WERI-Rb-1 (cell line): Measurements from ENCODE around the gene TOX2.

Experiments used
- DNase-seq: peaks from one replicate; pipeline ENCODE4 v3.0.0-alpha.2; 2020
- H3K27ac ChIP-seq: fragments of 250-450 bp; sonication (Bioruptor Pico); 2 replicates; pipeline ENCODE4 v1.5.1; 2020; ENCODE audit warnings: mild to moderate bottlenecking, moderate library complexity
- H3K27me3 ChIP-seq: fragments of 250-450 bp; sonication (Bioruptor Pico); 2 replicates; pipeline ENCODE4 v1.5.1; 2021; ENCODE audit warnings: mild to moderate bottlenecking, low read depth, moderate library complexity; ENCODE audit not compliant: insufficient read depth, severe bottlenecking
- H3K36me3 ChIP-seq: fragments of 250-450 bp; sonication (Bioruptor Pico); 2 replicates; pipeline ENCODE4 v1.5.1; 2020; ENCODE audit warnings: mild to moderate bottlenecking, moderate library complexity
- H3K4me3 ChIP-seq: 2 replicates; pipeline ENCODE4 v1.5.1; 2011; ENCODE audit warnings: low read depth, mild to moderate bottlenecking, control low read depth, low read length
- H3K9me3 ChIP-seq: fragments of 250-450 bp; sonication (Bioruptor Pico); 2 replicates; pipeline ENCODE4 v1.5.1; 2021; ENCODE audit warnings: mild to moderate bottlenecking, moderate library complexity; ENCODE audit not compliant: severe bottlenecking
- CTCF ChIP-seq: IDR thresholded peaks from 2 replicates; pipeline ENCODE4 v1.5.1; 2011; ENCODE audit warnings: low read depth, mild to moderate bottlenecking, control low read depth, inconsistent platforms, low read length

Gene TOX2

GRCh38 chr20:44050925-44051660, 136.4 kb downstream of the TOX2 start:
- H3K4me3 ChIP-seq = no peak overlapping the region
- H3K9me3 ChIP-seq = no peaks in the 10 kb centered on the region
- DNase-seq = no peak
- no peaks in the 10 kb centered on the region for H3K36me3 ChIP-seq
- TF ChIP-seq CTCF = no peak
- H3K27me3 ChIP-seq = peaks cover 65% of the 10 kb centered on the region
- H3K27ac ChIP-seq = no peak overlapping the region

- H3K27ac ChIP-seq = no peak overlapping the region
- no peak for DNase-seq
- H3K9me3 ChIP-seq = no peaks in the 10 kb centered on the region
- no peak overlapping the region for H3K4me3 ChIP-seq
- TF ChIP-seq CTCF = no peak
- no peaks in the 10 kb centered on the region for H3K36me3 ChIP-seq
- H3K27me3 ChIP-seq = peaks cover 69% of the 10 kb centered on the region
Observed at GRCh38 chr20:44051661-44052000, 137.0 kb downstream of the TOX2 start.

- no peak for TF ChIP-seq CTCF
- Histone ChIP-seq H3K27me3 (peaks cover 74% of the 10 kb centered on the region), H3K36me3 (no peaks in the 10 kb centered on the region), H3K4me3 (no peak overlapping the region), H3K9me3 (no peaks in the 10 kb centered on the region), H3K27ac (no peak overlapping the region)
- DNase-seq = no peak
Observed at GRCh38 chr20:44052166-44052565, 137.5 kb downstream of the TOX2 start.

- Histone ChIP-seq H3K27me3 (peaks cover 83% of the 10 kb centered on the region), H3K4me3 (no peak overlapping the region), H3K36me3 (no peaks in the 10 kb centered on the region), H3K9me3 (no peaks in the 10 kb centered on the region), H3K27ac (no peak overlapping the region)
- DNase-seq = no peak
- TF ChIP-seq CTCF = no peak
Observed at GRCh38 chr20:44053046-44053445, 138.4 kb downstream of the TOX2 start.

- Histone ChIP-seq H3K27me3 (peaks cover 88% of the 10 kb centered on the region), H3K27ac (no peak overlapping the region), H3K36me3 (no peaks in the 10 kb centered on the region), H3K4me3 (no peak overlapping the region), H3K9me3 (peaks cover 6% of the 10 kb centered on the region)
- TF ChIP-seq CTCF = no peak
- DNase-seq = no peak
Observed at GRCh38 chr20:44054118-44054517, 139.5 kb downstream of the TOX2 start.

- no peak for DNase-seq
- peaks cover 6% of the 10 kb centered on the region for H3K9me3 ChIP-seq
- TF ChIP-seq CTCF = no peak
- H3K36me3 ChIP-seq = no peaks in the 10 kb centered on the region
- H3K4me3 ChIP-seq = no peak overlapping the region
- H3K27ac ChIP-seq = no peak overlapping the region
- H3K27me3 ChIP-seq = peaks cover 92% of the 10 kb centered on the region
Observed at GRCh38 chr20:44054849-44055248, 140.2 kb downstream of the TOX2 start.
